Left renal pelvis (tissue), 4 donors: ENCODE results near the gene METTL4. TPM values are rescaled to one million over a fixed set of nuclear protein-coding genes. Genes with fewer than 3 reads are reported as not detected.
"Not testable (repeated sequence)": the region's sequence is repeated elsewhere in the genome, so short reads cannot be mapped to it uniquely, and the experiment has no call there.

Experiments
- DNase-seq, 4 donors: peaks; one replicate each; pipeline ENCODE4 v3.0.0-alpha.2; 2013; ENCODE audit warnings: low read depth in 4 of 4, low spot score in 3 of 4
- polyA plus RNA-seq, 4 donors: library from polyadenylated mRNA; unstranded; fragments of 120-200 nt; gene quantifications; one replicate each; pipeline ENCODE4 v1.2.1, GENCODE V29; 2013; ENCODE audit not compliant: insufficient read length in 4 of 4

Gene METTL4
- polyA plus RNA-seq, 4 donors, result 17.3 to 21.4 (median 19.4) TPM

DNA sequence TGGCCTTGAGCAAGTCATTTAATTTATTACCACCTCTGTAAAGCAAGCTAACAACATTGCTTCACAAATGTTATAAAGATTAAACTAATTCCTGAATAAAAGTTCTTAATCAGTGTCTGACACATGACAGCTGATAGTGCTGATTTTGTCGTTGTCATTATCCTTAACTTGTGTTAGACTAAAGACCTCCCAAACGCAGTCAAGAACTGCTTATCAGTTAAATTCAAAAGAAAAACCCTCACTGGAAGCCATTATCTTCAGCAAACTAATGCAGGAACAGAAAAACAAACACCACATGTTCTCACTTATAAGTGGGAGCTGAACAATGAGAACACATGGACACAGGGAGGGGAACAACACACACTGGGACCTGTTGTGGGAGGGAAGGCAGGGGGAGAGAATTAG, 46.5 kb downstream of the METTL4 start:
- DNase-seq, result not testable (repeated sequence)

DNA sequence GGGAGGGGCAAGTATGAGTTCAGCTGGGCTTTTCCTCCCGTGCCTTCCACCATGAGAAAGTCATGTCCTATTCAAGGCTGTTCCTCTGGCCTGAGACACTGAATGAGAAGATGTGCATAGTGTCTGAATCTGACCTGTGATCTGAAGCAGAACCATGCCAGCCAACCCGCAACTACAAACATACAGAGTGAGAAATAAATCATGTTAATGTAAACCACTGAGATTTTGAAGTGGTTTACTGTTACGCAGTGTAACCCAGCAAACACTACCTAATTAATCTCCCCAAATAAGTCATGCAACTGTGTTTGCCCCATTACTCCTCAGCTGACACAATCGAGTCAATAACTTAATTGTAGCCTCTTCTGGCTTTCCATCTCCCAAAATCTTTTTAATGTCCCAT, 49.2 kb downstream of the METTL4 start:
- DNase-seq, result no peak

DNA sequence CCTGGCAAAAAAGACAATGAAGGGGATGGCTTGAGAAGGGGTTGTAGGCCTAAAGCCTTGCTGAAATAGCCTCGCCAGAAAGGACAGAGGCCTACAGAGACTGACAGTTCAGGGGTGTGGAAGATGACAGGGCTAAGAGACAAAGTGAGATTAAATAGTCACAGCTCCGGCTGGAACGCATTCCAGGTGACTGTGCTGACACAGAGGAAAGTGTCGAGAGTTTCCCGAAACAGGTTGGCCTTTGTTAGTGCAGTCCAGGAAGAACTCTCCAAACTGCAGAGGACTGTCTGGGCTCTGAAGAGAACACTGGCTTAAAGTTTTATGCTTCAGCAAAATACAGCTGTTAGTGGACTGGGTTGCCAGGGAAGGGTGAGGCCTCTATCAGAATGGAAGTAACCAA, 52.8 kb downstream of the METTL4 start:
- DNase-seq, result no peak

DNA sequence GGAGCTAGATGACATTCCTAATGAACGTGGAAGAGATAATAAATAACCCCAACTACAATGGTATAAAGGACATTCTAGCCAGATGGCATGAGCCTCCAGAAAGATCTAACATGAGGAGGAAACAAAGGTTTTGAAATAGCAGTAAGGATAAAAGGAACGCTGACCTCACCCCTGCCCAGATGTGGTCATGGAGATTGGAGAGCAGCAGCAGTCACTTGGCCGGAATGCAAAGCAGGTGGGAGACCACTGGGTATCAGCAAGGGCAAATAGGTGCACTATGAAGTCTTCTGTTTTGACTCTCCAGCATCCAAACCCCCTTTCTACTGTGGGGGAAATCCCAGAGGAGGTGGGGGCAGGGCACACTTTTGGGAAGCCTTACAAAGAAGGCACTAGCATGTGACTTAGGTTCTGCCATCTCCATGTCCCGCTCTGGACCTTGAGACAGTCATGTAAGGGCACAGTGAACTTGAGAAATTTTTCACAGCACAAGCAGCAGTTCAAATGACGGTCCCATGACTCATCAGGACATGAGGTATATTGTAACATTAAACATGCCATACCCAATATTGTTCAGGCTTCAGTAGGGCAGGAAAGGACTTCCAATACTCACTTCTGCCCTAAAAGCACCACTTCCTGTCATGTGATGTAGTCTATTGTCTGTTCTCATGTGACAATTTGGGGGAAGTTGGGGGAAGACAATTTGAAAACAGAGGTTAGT, 55.2 kb downstream of the METTL4 start:
- DNase-seq, result no peak

DNA sequence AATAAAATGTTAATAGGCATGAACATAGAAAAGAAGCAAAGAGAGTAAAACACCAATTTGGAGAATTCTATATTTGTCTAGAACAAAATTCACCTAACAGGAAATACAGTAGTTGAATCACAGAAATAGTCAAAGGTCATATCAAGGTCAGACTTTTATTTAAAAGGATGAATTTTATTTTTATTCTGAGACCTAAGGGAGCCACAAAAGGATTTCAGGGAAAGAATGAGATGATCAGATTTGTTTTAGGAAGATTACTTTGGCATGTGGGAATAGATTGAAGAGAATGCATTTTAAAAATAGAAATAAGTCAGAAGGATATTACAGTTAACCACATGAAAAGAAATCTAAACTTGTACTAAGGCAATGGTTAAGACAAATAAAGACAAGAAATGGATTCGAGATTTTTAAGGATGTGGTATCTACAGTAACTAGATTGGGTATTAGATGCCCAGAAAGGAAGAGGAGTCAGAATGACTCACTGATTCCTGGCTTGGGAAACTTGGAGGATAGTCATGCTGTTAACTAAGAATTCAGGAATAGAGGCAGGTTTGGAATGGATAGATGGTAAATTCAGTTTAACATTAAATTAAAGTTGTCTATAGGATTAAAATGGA, 56.0 kb downstream of the METTL4 start:
- no peak for DNase-seq

DNA sequence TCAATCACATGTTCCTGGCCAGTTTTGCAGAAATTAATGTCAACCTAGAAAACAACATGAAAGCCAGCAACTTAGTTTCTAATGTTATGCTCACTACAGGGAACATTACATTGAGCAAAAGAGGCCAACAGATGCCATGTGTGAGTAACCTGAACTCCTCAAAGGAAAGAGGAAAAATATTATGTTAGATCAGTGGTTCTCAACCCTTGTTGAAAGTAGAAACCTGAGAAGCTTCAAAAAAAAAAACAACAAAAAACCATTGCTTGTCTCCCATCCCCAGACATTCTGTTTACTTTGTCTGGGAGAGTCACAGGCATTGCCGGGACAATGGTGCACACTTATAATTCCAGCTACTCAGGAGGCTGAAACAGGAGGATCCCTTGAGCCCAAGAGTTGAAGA, 57.7 kb downstream of the METTL4 start:
- DNase-seq, result no peak

DNA sequence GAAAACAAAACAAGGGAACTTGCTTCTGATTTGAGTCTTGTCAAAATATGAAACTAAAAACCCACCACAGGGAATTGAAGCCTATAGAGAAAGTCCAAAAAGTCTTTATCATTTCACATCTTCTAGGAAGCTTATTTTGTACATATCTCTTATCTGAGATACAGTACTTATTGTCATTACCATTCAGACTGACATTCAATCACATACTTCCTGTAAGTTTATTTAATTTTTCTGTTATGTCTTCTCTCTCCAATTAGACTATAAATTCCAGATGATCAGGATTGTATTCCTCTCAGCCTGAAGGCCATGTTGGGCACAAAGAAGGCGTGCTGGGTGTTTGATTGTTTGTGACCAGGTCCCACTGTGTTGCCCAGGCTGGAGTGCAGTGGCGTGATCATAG, 59.2 kb downstream of the METTL4 start:
- no peak for DNase-seq

DNA sequence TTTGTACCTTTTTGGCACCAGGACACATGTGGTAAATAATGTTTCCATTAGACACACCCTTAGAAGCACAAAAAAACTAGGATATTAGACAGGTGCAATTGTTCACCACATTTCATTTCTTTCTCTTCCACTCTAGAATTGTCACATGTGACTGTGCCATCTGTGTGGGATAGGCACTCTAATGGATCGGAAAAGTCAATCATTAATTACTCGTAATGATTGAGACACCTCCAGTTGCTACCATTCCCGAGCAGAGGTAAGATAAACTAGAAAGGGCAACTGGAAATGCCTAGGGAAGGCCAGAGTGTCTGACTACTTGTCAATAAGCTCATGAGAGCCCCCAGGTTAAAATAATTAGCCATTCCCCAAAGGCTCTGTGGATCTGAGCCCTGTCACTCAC, 59.9 kb downstream of the METTL4 start:
- DNase-seq, result no peak

DNA sequence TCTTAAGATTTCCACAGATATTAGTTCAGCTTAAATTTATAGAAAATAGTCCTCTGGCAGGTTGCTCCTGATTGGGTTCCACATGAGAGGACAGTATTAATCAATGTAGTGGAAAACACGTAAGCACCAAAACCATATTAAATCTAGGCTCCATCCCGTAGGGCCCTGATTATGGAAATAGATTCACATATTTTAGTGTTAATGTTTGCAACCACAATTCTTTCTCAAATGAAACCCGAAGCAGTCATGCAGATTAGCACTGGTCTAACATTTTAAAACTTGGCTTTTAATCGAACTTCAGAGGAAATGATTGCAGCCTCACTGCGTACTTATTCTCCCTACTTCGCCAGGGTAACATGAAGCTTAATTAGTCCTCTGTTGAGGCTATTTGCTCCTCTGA, 60.9 kb downstream of the METTL4 start:
- DNase-seq, result no peak

DNA sequence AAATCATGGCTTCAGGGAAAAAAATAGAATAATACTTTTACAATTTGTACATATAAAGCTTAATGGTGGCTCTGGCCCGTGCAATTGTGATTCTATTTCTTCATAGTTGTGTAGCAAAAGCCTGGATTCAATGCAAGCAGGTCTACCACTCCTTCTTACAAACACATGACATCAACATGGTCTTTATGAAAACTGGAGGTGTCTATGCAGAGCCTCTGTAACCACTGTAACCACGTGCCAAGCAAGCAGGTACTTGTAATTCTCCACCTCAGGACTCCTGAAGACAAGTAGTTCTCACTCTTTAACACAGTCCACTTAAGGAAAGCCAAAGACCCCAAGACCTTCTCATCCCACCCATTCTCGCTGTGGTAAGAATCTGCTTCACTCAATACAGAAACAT, 62.6 kb downstream of the METTL4 start:
- DNase-seq, result no peak

DNA sequence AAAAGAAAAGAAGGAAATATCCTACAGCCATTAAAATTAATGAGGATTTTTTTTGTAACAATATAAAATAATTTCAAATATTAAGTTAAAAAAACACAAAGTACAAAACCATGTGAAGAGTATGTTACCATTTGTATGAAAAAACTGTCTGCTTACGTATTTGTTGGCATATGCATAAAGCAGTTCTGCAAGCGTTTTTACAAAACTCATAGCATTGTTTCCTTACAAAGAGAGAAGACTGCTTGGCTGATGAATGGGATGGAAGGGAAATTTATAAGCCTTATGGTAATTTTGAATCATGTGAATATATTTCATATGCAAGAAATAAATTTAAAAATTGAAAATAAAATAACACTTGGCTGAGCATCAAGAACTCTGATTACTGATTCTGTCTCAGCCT, 63.1 kb downstream of the METTL4 start:
- DNase-seq, result no peak

DNA sequence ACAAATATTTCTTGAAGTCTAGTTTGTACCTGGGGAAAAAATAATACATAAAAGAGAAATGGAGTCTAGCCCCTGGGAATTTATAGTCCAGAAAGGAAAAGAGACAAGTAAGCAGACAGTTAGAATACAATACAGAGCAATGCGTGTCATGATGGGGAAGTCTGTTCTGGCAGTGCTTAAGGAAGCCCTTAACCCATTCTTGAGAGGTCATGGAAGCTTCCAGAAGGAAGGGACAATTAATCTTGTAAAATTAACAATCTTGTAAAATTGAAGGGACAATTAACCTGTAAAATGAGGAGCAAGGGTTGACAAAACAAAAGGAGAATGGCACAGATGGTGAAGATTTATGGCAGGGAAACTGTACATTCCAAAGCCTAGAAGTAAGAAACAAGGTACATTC, 66.7 kb downstream of the METTL4 start:
- DNase-seq, result no peak

DNA sequence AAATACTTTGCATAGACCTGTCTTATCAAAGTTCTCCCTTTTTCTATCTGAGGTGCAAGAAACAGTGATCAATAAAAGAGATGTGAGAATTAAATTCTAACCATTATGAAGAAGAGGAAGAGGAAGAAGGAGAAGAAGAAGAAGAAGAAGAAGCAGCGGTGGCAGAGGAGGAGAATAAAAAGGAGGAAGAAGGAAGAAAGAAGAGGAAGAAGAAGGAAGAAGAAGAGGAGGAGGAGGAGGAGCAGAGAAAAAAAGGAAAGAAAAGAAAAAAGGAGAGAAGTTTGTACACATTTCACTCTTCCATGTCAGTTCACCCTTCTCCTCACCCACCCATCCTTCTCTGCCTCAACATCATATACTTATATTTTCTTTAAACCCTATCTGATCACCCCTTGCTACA, 68.4 kb downstream of the METTL4 start:
- no peak for DNase-seq

DNA sequence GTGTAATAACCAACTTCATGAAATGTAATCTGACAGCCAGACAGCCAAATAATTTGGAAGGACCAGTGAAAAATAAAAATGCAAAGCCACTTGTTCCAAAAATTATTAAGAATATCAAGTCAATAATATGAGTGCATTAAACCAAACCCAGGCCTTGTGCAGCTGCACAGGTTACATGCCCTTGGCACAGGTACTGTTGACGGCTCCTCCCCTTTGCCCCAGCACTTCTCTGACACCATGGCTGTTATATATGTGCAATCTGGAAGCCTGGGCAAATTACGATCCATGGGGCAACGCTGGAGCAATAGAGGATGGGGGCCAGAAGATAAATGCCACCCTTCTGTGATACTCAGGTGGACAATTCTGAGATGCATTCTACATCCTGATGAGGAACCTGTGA, 68.9 kb downstream of the METTL4 start:
- no peak for DNase-seq

DNA sequence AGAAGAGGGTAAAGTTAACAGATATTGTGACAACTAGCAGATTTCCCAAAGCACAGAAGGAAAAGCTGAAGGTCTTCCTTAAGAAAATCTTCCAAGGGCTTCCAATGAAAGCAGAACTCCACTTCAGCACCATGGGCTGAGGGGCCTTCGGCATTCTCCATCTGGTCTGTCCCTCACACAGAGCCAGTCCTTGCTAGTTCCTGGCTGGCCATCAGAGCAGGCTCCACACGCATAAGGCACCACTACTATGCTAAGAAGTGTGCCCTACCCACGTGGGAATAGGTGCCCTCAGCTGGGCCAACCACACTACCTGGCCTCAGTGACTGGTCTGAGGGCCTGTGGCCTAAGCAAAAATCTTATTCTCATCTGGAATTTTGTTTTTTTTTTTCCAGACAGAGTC, 73.5 kb downstream of the METTL4 start:
- DNase-seq, result no peak

DNA sequence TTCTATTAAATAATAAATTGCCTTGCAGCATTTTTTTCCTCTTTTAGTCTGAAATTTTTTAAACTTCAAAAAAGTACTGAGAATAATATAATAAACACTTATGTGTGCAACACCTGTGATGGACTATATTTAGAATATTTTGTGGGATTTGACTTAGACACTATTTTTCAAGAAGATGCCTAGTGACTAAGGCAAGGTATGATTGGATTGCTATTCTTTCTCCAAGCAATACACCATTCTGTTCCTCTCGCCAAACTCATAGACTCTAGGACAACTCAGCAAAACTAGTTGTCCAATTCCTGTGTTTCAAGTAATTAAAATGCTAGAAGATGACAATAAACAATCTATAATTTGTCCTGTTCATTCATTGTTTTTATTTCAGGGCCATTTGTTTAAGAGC, 75.9 kb downstream of the METTL4 start:
- DNase-seq, result no peak

DNA sequence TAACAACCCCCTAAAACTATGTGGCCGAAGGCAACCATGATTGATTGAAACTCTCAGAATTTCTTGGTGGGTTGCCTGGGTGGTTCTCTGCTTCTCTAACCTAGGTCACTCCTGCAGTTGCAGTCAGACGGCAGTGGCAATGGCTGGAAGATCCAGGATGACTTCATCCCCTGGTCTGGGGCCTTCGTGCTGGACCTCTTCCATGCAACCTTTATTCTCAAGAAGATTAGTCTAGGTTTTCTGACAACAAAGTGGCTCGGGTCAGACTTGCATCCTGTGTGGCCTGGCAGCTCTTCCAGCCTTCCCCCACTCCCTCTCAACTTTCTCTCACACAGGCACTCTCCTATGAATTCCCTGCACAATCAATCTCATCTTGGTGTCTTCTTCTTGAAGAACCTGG, 76.4 kb downstream of the METTL4 start:
- DNase-seq, result no peak

Other genes starting within 250 kb of the METTL4 start
- gene NDC80, start 52 bp upstream of the METTL4 start, polyA plus RNA-seq, result 10 to 100 TPM; 24.9 to 28.6 (median 27.3) TPM
- gene SMCHD1, start 84.2 kb upstream of the METTL4 start, polyA plus RNA-seq, result 10 to 100 TPM; 57.4 to 68.5 (median 64.2) TPM